EL (cell line): ENCODE results near the gene ERGIC1.
"Not testable (repeated sequence)": the region's sequence is repeated elsewhere in the genome, so short reads cannot be mapped to it uniquely, and the experiment has no call there.

Experiments
- DNase-seq: peaks from one replicate; pipeline ENCODE4 v3.0.0-alpha.2; 2016

The ERGIC1 gene

DNA sequence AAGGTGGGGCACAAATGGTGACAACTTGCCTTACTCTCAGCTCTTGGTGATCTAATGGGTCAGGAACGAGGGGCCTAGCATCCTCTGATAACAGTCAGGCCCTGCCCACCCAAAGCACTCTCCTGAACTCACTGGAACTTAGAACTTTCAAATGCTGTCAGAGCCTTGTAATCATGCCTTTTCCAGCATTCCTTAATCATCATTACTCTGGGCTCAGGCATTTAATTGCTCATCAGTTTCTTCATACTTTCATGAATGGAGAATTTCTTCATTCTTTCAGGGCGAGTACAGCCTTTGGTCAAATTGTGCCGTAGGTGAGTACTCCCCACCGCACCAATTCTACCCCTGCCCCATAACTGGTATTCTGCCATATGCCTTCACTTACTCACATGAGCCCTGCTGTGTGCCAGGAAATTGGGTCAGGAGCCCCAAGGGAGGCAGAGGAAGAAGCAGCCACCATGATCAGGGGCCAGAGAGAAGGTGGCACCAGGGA is 32.8 kb upstream of the ERGIC1 start:
- peak; percentile 99 for DNase-seq

DNA sequence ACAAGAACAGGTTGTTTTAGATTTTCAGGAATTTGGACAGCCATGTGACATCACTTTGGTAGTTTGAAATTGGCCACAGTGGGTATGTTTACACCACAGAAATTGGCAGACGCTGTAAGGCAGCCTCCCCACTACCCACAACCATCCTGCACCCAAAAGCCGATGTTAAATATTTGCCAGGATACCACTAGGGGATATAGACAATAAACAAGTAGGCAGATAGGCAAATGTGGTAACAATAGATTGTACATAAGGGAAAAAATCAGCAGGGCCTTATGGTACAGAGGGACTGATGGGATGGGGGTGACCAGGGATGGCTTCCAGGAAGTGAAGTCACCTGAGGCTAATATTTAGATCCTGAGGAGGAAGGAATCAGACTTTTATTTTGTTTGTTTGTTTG is 31.9 kb upstream of the ERGIC1 start:
- no peak for DNase-seq

DNA sequence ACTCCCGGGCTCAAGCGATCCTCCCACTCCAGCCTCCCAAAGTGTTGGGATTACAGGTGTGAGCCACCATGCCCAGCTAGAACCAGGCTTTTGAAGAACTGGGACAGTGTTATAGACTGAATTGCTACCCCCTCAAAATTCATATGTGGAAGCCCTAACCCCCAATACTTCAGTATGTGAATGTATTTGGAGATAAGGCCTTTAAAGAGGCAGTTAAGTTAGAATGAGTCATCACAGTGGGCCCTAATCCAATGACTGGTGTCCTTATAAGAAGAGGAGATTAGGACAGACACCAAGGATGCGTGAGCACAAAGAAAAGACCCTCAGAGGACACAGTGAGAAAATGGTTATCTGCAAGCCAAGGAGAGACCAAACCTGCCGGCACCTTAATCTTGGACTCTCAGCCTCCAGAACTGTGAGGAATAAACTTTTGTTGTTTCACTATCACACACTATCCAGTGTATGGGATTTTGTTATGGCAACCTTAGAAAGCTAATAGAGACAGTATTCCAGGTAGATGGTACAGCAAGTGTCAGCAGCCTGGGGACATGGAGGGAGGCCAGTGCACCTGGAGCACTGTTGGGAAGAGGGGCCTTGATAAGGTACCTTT is 31.4 kb upstream of the ERGIC1 start:
- DNase-seq = peak; percentile 77

DNA sequence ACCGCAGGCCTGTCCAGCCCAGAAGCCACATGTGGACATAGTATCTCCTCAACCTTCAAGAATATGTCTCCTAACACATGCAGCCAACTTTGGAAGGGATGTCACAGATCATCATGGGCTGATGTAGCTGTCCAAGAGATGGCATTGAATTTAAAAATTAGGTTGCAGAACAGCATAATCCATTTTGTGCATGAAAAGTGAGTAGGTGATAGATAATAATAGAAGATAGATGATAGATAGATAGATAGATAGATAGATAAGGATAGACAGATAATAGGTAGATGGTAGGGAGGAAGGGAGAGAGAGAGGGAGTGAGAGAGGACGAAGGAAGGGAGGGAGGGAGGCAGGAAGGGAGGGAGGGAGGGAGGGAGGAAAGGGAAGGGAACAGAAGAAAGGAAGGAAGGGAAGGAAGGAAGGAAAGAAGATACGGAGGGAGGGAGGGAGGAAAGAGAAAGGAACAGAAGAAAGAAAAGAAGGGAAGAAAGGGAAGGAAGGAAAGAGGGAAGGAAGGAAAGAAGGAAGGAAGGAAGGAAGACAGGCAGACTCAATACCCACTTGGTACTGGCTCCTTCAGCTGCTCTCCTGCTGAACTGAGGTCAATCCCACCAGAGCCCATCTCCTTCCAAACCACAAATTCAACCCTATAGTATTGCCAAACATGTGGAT is 28.9 kb upstream of the ERGIC1 start:
- no peak for DNase-seq

DNA sequence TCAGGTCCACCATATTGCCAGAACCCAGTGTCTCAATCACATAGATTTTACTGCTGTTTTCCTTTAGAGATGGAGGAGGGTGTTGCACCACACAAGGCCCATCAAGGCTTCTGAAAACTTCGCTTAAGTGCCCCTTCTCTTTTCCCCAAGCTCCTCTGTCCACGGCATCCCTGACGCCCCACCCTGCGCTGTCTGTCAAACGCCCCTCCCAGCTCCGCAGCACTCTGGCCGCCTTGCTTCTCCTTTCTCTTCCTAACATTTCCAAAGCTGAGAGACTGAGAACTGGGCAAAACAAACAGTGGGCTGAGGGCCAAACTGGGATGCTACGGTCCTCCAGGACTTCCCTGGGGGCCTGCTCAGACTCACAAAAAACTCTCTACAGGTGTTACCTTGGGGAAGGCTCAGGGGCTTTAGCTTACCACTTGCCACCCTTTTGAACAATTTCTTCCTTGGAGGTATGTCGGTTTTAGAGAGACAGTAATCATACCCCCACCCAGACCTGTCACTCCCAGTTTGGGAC is 28.3 kb upstream of the ERGIC1 start:
- DNase-seq = no peak

DNA sequence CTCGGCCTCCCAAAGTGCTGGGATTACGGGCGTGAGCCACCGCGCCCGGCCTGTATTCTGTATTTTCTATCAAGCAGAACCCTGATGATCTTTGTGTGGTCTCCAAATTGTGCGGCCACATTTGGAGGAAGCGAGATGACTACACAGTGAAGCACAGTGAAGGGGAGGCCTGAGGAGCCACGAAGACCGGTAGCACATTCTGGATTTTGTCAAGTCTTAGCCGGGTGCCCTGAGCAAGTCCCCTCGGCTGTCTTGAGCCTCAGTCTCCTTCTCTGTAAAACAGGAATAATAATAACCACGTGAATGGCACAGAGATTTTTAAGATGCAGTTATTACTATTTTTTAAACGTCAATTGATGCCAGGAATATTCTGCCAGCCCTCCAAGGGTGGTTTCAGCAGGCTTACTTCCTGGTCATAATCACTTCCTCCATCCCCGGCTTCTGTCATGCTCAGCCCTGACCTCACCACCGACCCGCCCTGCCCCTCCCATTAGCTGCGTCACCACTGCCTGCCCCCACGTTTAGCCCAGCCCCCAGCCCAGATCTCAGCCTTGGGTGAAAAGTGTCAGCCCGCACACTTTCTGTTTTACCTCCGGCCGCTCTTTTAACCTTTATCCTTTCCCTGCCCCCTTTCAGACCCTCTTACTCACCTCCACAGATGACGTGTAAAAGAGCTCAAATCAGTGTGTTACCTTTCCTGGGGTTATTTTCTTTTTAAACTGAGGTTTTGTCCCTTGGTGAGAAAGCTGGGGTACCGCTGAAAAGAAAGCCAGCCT is 27.0 kb upstream of the ERGIC1 start:
- peak; percentile 91 for DNase-seq

DNA sequence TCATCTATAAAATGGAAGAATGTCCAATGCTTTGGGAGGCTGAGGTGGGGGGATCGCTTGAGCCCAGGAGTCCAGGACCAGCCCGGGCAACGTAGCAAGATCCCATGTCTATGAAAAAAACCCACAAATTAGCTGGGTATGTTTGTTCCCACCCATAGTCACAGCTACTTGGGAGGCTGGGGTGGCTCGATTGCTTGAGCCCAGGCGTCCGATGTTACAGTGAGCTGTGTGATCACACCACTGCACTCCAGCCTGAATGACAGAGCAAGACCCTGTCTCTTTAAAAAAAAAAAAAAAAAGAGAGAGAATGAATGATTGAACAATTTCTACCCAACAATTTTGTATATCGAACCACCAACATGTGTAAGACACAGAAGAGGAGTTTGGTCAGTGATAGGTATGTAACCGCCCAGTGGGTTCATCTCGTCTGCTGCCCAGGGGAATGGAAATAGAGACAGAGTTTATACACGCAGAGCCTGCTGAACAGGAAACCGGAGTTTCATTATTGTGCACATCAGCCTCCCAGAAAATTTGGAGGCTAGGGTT is 26.2 kb upstream of the ERGIC1 start:
- no peak for DNase-seq

DNA sequence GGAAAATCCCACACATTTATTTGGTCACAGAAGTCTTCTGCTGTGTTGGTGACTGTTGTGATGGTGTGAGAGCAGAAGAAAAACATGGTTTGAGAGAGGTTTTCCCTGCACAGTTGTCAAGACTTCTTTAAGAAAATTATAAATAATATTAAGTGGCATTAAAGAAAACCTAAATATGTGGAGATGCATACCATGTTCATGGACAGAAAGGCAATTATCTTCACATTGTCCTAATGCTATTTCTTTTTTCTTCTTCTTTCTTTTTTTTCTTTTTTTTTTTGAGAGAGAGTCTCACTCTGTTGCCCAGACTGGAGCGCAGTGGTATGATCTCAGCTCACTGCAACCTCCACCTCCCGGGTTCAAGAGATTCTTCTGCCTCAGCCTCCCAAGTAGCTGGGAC is 24.3 kb upstream of the ERGIC1 start:
- DNase-seq = no peak

DNA sequence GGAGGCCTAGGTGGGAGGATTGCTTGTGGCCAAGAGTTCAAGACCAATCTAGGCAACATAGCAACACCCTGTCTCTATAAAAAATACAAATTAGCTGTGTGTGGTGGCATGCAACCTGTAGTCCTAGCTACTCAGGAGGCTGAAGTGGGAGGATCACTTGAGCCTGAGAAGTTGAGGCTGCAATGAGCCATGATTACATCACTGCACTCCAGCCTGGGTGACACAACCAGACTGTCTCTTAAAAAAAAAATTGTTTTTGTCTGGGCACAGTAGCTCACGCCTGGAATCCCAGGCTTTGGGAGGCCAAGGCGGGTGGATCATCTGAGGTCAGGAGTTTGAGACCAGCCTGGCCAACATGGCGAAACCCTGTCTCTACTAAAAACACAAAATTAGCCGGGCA is 23.1 kb upstream of the ERGIC1 start:
- DNase-seq = not testable (repeated sequence)

DNA sequence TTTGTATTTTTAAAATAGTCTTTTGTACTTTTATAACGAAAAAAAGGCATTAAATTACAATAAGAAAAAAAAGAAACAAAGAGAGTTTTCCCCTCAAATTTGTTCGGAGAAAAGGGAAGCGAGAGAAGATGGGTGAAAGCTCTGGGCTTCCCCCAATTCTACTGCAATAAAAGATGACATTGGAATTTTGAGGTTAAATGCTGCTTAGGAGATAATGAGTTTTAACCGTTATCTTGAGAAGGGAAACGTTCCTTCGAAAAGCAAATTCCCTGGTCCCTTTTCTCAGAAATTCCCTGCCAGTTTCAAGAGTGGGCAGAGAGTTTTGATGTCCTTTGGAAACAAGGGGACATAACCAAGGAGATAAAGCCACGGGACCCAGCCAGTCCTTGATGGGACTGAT is 18.4 kb upstream of the ERGIC1 start:
- DNase-seq = no peak

DNA sequence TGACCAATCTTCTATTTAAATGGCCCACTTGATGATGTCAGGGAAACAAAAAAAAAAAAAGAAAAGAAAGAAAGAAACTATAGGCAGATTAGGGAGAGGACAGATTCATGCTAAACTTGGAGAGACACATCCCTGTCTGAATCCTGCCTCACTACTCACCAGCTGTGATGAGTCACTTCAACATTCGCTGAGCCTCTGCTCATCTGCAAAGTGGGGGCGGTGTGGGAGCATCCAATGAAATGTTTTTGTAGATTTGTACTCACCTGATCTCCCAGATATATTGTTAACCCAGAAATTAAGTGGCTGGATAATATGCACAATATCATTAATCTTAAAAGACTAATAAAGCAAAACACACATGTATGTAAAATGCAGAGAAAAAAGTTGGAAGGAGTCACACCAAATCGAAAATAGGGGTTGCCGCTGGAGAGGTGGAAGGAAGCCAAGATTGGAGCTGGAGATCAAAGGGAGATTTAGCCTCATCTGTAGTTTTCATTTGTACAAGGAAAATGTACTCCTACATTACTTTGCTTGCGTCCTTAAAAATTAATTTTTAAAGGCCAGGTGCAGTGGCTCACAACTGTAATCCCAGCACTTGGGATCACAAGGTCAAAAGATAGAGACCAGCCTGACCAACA is 17.0 kb upstream of the ERGIC1 start:
- peak; percentile 80 for DNase-seq

DNA sequence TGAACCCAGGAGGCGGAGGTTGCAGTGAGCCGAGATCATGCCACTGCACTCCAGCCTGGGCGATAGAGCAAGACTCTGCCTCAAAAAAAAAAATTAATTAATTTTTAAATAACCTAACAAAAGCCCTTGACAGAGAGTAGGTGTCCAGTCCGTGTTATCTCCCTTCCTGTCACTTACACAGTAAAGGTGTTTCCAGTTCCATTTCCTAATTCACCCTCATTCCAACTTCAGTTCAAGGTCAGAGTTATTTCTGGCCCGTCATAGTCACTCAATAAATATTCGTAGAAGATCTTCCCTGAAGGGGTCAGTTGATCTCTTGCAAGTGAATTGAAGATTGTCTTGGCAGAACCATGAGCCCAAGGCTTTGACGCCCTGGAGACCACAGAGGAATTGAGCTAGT is 16.4 kb upstream of the ERGIC1 start:
- DNase-seq = no peak

DNA sequence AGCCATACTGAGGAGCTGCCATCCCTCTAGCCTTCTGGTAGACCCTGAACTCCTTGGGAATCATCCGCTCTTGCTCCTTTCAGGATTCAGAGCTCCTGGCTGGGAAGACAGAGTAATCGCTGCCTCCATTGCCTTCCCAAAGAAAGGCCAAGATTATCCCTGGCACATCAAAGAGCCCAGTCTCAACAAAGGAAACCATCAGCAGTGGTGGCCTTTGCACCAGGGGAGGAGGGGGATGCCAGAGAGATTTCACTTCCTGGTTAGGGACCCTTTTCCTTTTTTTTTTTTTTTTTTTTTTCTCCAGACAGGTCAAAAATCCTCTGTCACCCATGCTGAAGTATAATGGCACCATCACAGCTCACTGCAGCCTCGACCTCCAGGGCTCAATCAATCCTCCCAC is 16.0 kb upstream of the ERGIC1 start:
- DNase-seq = no peak

DNA sequence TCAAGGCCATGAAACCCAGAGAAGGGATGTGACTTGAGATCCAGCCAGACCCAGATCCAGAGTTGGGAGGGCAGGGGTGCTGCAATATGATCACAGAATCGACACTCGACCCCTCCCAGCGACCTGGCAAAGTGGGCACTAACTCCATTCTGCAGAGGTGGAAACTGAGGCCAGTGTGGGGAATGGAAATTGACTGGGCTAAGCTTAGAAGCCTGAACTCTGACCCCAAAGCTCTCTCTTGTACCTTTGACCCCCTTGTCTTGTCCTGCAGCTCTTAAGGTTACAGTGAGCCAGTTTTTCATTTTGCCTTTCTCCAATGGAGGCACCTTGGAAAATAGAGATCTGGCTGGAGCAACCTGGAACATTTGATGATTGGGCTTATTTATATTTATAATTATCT is 14.5 kb upstream of the ERGIC1 start:
- no peak for DNase-seq

DNA sequence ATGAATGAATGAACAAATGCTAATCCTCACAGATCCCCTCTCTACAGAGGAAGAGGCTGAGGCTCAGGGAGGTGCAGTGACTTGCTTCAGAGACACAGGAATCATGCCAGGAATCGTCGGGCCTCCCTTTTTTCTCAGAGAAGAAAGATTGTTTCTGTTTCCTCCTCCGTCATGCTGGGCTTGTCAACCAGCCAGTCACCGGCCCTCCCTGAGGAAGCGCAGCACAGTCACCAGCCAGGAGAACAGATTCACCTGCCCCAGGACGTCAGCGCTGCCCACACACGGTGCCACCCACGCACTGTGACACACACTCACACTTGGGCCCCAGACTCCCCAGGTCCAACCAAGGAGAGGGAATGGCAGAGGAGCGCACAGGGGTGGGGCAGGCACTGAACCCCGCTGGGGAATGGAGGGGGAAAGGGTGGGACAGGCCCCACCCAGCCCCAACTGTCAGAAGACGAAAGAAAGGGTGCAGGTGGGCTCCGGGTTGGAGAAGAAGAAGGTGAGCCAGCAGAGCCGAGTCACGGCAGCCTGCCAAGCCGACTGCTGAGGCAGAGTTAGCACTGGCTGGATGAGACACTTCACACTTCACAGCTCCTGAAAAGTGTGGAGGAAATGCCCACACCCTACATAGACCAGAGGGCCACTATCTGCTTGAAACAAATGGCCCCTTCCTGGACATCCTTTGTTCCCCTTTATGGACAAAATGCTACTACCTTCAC is 13.8 kb upstream of the ERGIC1 start:
- DNase-seq = no peak

DNA sequence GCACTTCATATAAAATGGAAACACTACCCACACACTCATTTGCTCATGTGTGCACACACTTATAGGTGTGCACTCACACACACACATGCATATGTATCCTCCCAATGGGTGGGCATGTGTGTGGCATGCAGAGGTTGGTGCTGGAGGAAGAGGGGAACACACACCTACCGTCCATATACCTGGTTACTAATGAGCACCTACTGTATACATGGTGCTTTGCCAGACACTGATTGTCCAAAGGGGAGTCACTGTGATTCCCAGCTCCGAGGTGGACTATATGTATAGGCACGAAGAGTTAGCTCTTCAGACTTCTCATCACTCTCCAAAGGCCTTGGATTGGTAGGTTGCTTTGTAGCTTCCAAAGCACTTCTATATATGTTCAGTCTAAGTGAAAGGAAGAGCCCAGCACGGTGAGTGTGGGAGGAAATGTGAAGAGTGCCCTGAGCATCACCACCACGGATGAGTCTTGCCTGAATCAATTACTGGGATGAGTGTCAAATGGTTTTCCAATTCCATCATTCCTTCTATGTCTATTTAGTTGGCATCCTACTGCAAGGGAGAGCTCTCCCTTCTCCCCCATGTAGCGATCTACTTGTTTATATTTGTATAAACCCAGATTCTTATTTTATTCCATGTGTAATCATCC is 12.6 kb upstream of the ERGIC1 start:
- no peak for DNase-seq

DNA sequence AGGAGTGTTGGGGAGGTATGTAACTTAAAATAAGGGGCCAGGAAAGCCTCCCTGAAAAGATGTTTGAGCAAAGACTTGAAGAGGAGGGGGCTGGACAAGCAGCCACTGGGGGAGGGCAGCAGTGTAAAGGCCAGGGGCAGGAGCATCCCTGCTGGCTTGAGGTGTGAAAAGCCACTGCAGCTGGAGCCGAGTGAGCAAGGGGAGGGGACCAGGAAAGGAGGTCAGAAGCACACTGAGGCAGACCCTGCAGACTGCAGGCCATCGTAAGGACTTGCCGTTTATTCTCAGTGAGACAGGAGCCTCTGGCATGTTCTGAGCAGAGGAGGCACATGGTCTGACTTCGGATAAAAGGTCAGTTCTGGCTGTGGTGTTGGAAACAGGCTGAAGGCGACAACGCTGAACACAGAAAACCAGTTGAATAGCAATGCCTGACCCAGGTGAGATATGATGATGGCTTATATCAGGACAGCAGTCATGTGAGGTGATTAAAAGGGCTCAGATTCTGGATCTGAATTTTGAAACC is 10.2 kb upstream of the ERGIC1 start:
- no peak for DNase-seq

DNA sequence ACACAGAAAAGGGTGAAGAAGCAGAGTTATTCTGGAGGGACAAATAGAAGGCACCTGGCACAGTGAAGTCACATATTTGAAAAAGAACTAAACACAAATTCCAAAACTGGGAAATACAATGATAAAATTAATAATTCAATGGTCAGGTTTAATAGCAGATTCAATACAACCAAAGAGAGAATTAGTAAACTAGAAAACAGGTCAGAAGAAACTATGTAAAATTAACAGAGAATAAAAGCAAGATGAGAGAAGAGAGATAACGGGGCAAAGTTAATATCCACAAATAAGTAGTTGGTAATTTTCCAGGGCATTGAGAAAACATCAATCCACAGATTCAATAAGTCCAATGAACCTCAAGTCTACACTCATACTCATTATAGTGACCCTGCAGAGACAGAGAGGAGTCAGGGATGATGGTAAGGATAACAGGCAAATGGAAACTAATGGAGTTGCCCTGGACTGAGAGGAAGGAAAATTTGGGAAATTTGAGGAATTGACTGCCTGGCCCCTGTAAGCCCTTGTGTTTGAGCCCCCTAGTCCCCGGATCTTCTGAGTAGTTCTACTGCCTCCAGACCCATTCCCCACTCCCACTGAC is 8.3 kb upstream of the ERGIC1 start:
- no peak for DNase-seq

DNA sequence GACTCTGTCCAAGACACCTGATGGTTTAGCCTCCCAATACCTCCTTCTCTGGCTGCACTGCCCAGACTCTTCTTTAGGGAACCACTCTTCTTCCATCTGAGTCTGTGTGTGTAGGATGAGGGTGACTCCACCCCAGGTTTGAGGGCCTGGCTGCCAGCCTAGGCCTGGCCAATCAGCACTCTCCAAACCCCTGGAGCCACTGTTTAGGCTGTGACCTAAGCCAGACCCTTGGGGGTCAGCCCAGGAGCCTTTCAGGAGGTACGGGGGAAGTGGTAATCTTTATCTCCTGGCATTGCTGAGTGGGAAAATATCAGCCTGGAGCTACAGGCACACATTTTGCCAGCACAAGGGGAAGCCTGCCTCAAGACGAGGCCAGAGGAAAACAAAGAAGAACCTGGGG is 6.2 kb upstream of the ERGIC1 start:
- no peak for DNase-seq

DNA sequence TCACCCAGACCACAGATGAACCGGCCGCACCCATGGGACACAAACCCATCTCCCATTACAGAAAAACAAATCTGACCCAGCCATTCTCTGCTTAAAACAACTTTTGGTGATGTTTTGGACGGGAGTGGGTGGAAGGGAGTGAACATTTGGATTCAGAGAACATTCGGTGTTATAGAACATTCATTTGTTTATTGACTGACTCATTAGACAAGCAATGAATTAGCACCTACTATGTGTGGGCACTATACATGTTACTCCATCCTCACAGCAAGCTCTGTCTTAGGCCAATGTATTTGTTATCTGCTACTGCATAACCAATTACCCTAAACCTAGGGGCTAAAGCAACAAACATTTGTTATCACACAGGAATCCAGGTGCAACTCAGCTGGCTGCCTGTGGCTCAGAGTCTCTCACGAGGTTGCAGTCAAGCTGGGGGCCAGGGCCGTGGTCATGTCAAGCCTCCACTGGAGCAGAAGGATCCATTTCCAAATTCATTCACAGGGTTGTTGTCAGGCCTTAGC is 5.1 kb upstream of the ERGIC1 start:
- no peak for DNase-seq

DNA sequence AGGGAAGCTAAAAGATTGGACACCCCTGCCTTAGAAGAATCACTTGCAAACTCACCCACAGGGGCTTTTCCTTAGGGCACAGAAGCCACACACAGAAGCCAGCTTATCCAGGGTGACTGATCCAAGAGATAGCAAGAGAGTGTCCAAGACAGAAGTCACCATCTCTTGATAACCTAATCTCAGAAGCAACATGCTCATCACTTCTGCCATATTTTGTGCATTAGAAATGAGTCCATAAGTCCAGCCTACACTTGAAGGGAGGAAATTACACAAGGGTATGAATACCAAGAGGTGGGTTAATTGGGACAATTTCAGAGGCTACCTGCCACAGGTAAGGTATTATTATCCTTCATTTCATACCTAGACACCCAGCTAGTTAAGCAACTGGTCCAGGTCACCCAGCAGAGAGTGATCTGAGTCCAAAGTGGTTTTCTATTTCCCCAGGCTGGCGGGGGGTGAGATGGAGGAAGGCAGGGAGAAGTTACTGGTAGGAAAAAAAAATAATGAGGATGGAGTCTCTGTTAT is 3.7 kb upstream of the ERGIC1 start:
- DNase-seq = no peak
